Amniotic epithelial cell (primary cell): ENCODE data around the gene LGALSL.
"Not testable (repeated sequence)": the region's sequence is repeated elsewhere in the genome, so short reads cannot be mapped to it uniquely, and the experiment has no call there.

ENCODE experiments used
- DNase-seq: peaks from one replicate; pipeline ENCODE4 v3.0.0-alpha.2; 2010; ENCODE audit warnings: low read depth

Gene LGALSL

GRCh38 chr2:64442801-64443429 lies 11.0 kb upstream of the LGALSL start:
- DNase-seq = no peak

- DNase-seq = not testable (repeated sequence)
Measured at GRCh38 chr2:64445970-64446369, 8.0 kb upstream of the LGALSL start.

GRCh38 chr2:64447317-64448040 lies 6.5 kb upstream of the LGALSL start:
- DNase-seq = no peak

GRCh38 chr2:64448041-64448426 lies 5.9 kb upstream of the LGALSL start:
- no peak for DNase-seq

GRCh38 chr2:64451051-64451450 lies 2.9 kb upstream of the LGALSL start:
- DNase-seq = no peak

GRCh38 chr2:64454386-64455332 lies 697 bp downstream of the LGALSL start:
- DNase-seq = peak; percentile 37

- DNase-seq = no peak
Measured at GRCh38 chr2:64455545-64455944, 1.6 kb downstream of the LGALSL start.

GRCh38 chr2:64456293-64456692 lies 2.3 kb downstream of the LGALSL start:
- DNase-seq = no peak

GRCh38 chr2:64457524-64457923 lies 3.6 kb downstream of the LGALSL start:
- no peak for DNase-seq

GRCh38 chr2:64459575-64459974 lies 5.6 kb downstream of the LGALSL start:
- no peak for DNase-seq

GRCh38 chr2:64460330-64460729 lies 6.4 kb downstream of the LGALSL start:
- DNase-seq = no peak

GRCh38 chr2:64461271-64462058 lies 7.5 kb downstream of the LGALSL start:
- no peak for DNase-seq

- DNase-seq = no peak
Measured at GRCh38 chr2:64462171-64462570, 8.2 kb downstream of the LGALSL start.

- DNase-seq = peak; percentile 50
Measured at GRCh38 chr2:64462940-64463700, 9.2 kb downstream of the LGALSL start.

- peak; percentile 58 for DNase-seq
Measured at GRCh38 chr2:64463781-64464180, 9.8 kb downstream of the LGALSL start.

GRCh38 chr2:64466478-64467085 lies 12.6 kb downstream of the LGALSL start:
- peak; percentile 20 for DNase-seq

GRCh38 chr2:64467096-64467843 lies 13.3 kb downstream of the LGALSL start:
- no peak for DNase-seq

GRCh38 chr2:64469261-64469660 lies 15.3 kb downstream of the LGALSL start:
- DNase-seq = no peak

- no peak for DNase-seq
Measured at GRCh38 chr2:64470071-64470470, 16.1 kb downstream of the LGALSL start.

GRCh38 chr2:64470766-64471295 lies 16.9 kb downstream of the LGALSL start:
- DNase-seq = no peak
